NCI-H460 (cell line): ENCODE data around the gene SERPINF2. TPM values are rescaled to one million over a fixed set of nuclear protein-coding genes. Genes with fewer than 3 reads are reported as not detected.
A peak's percentile ranks its signal among the peaks of the same experiment; 100 is the strongest.
"Not testable (repeated sequence)": the region's sequence is repeated elsewhere in the genome, so short reads cannot be mapped to it uniquely, and the experiment has no call there.

ENCODE experiments used
- DNase-seq: peaks from one replicate; pipeline ENCODE4 v3.0.0-alpha.2; 2016; ENCODE audit warnings: low read depth; ENCODE audit errors: extremely low read depth
- total RNA-seq: library from RNA; depleted of rRNA; stranded (reverse); fragments of >200 nt; shearing (Covaris generic); gene quantifications from 2 replicates; pipeline ENCODE4 v1.2.3, GENCODE V29; 2014; rRNA removed

SERPINF2 gene
- total RNA-seq, 1 experiment from 2014 or later: not detected

- DNase-seq: peak; percentile 26
Observed at GRCh38 chr17:1783834-1784611, 41.4 kb downstream of the SERPINF2 start.

GRCh38 chr17:1785930-1786329, 43.3 kb downstream of the SERPINF2 start:
- DNase-seq: no peak

GRCh38 chr17:1786708-1787107, 44.0 kb downstream of the SERPINF2 start:
- no peak for DNase-seq

- peak; percentile 38 for DNase-seq
Observed at GRCh38 chr17:1787301-1787902, 44.7 kb downstream of the SERPINF2 start.

- no peak for DNase-seq
Observed at GRCh38 chr17:1789936-1790335, 47.3 kb downstream of the SERPINF2 start.

- DNase-seq: no peak
Observed at GRCh38 chr17:1792495-1793446, 50.1 kb downstream of the SERPINF2 start.

GRCh38 chr17:1793447-1793806, 50.8 kb downstream of the SERPINF2 start:
- no peak for DNase-seq

- no peak for DNase-seq
Observed at GRCh38 chr17:1796800-1797199, 54.1 kb downstream of the SERPINF2 start.

- no peak for DNase-seq
Observed at GRCh38 chr17:1797323-1797722, 54.7 kb downstream of the SERPINF2 start.

- DNase-seq: not testable (repeated sequence)
Observed at GRCh38 chr17:1797846-1798245, 55.2 kb downstream of the SERPINF2 start.

GRCh38 chr17:1800240-1800639, 57.6 kb downstream of the SERPINF2 start:
- DNase-seq: no peak

GRCh38 chr17:1800712-1801111, 58.0 kb downstream of the SERPINF2 start:
- DNase-seq: no peak

- no peak for DNase-seq
Observed at GRCh38 chr17:1802429-1802828, 59.8 kb downstream of the SERPINF2 start.

GRCh38 chr17:1803280-1803679, 60.6 kb downstream of the SERPINF2 start:
- no peak for DNase-seq

Other genes starting within 250 kb of the SERPINF2 start
- 20.0 and 35.9 TPM in 2 replicates for gene INPP5K, start 226.3 kb upstream of the SERPINF2 start, total RNA-seq
- gene PITPNA, start 180.1 kb upstream of the SERPINF2 start, total RNA-seq: 26.6 and 28.4 TPM in 2 replicates
- 0.92 and 1.3 TPM in 2 replicates for gene SLC43A2, start 114.0 kb upstream of the SERPINF2 start, total RNA-seq
- 0.23 TPM in 1 of 2 replicates, not detected in the other for gene SCARF1, start 97.1 kb upstream of the SERPINF2 start, total RNA-seq
- gene RILP, start 93.0 kb upstream of the SERPINF2 start, total RNA-seq: 1.2 and 2.1 TPM in 2 replicates
- gene PRPF8, start 58.0 kb upstream of the SERPINF2 start, total RNA-seq: 112 and 113 TPM in 2 replicates
- gene TLCD2, start 32.5 kb upstream of the SERPINF2 start, total RNA-seq: 0.98 and 1.6 TPM in 2 replicates
- 12.2 and 12.6 TPM in 2 replicates for gene WDR81, start 18.2 kb upstream of the SERPINF2 start, total RNA-seq
- not detected in 2 replicates for gene SERPINF1, start 19.2 kb downstream of the SERPINF2 start, total RNA-seq
- 5.3 and 6.5 TPM in 2 replicates for gene SMYD4, start 87.0 kb downstream of the SERPINF2 start, total RNA-seq
- gene RPA1, start 87.1 kb downstream of the SERPINF2 start, total RNA-seq: 11.3 and 19.3 TPM in 2 replicates